SK-N-SH (cell line): ENCODE results near the gene UTP3. TPM values are rescaled to one million over a fixed set of nuclear protein-coding genes. Genes with fewer than 3 reads are reported as not detected.

Experiments
- CTCF ChIA-PET: fragments of 300-600, 350-600 bp; formaldehyde crosslinking; extraction: SDS; loops from one replicate; lab custom pipeline; 2021; lab: Yijun Ruan, JAX
- POLR2A ChIA-PET: fragments of 350-600 bp; sonication (Branson Sonifier 250); formaldehyde crosslinking; extraction: SDS; loops from one replicate; lab custom pipeline; 2020; ENCODE audit warnings: antibody characterized with exemption, inconsistent platforms; lab: Yijun Ruan, JAX
- DNase-seq: peaks from one replicate; pipeline ENCODE4 v3.0.0; 2012
- H2AFZ ChIP-seq: fragments of 200-600 bp; sonication (generic); 2 replicates; pipeline ENCODE4 v1.8.1; 2016; ENCODE audit warnings: antibody characterized with exemption, mild to moderate bottlenecking, low read depth
- H3F3A ChIP-seq: fragments of 200-600 bp; sonication (generic); replicated peaks from 2 replicates; pipeline ENCODE3; 2016; ENCODE audit warnings: antibody characterized with exemption, mild to moderate bottlenecking; ENCODE audit not compliant: insufficient read depth
- H3K27ac ChIP-seq, 2 experiments: fragments of 200-500 bp in 1 of 2; fragments of 200-600 bp in 1 of 2; sonication (Bioruptor generic) in 1 of 2; sonication (generic), shearing (Covaris generic) in 1 of 2; 2 replicates each; pipeline versions ENCODE4 v1.5.1 to v1.6.1; 2014 to 2016; ENCODE audit warnings: low read depth in 2 of 2, inconsistent platforms in 1 of 2, low read length in 1 of 2, mild to moderate bottlenecking in 1 of 2, mixed read lengths in 1 of 2
- H3K27me3 ChIP-seq: fragments of 200-600 bp; sonication (generic), shearing (Covaris generic); 2 replicates; pipeline ENCODE4 v1.6.1; 2016; ENCODE audit warnings: mixed run types; ENCODE audit not compliant: insufficient read depth
- H3K36me3 ChIP-seq, 2 experiments: fragments of 200-500 bp in 1 of 2; fragments of 200-600 bp in 1 of 2; sonication (Bioruptor generic) in 1 of 2; sonication (generic) in 1 of 2; replicated peaks in 1 of 2; 2 replicates each; pipeline versions ENCODE3 to v1.5.1; 2014 to 2016; ENCODE audit warnings: low read length in 1 of 2, mild to moderate bottlenecking in 1 of 2; ENCODE audit not compliant: insufficient read depth in 2 of 2, control insufficient read depth in 1 of 2
- H3K4me1 ChIP-seq, 2 experiments: fragments of 200-500 bp in 1 of 2; fragments of 200-600 bp in 1 of 2; sonication (Bioruptor generic) in 1 of 2; sonication (generic), shearing (Covaris generic) in 1 of 2; 2 replicates each; pipeline versions ENCODE4 v1.5.1 to v1.6.1; 2014 to 2016; ENCODE audit warnings: low read depth in 1 of 2, low read length in 1 of 2, mixed run types in 1 of 2; ENCODE audit not compliant: insufficient read depth in 2 of 2, control insufficient read depth in 1 of 2
- H3K4me2 ChIP-seq: fragments of 200-600 bp; sonication (generic), shearing (Covaris generic); 2 replicates; pipeline ENCODE4 v1.6.1; 2017; ENCODE audit warnings: mixed run types
- H3K4me3 ChIP-seq, 2 experiments: fragments of 200-500 bp in 1 of 2; fragments of 200-600 bp in 1 of 2; sonication (Bioruptor generic) in 1 of 2; sonication (generic), shearing (Covaris generic) in 1 of 2; 2 replicates each; pipeline versions ENCODE4 v1.5.1 to v1.8.1; 2014 to 2016; ENCODE audit warnings: low read depth in 2 of 2, inconsistent platforms in 1 of 2, low read length in 1 of 2, mild to moderate bottlenecking in 1 of 2, mixed read lengths in 1 of 2, moderate library complexity in 1 of 2
- H3K79me2 ChIP-seq: fragments of 200-600 bp; sonication (generic); 2 replicates; pipeline ENCODE4 v1.8.1; 2017; ENCODE audit warnings: mild to moderate bottlenecking; ENCODE audit not compliant: insufficient read depth
- H3K9ac ChIP-seq: fragments of 200-600 bp; sonication (generic); 2 replicates; pipeline ENCODE4 v1.6.1; 2017; ENCODE audit warnings: mixed run types
- H3K9me2 ChIP-seq: fragments of 200-600 bp; sonication (generic); 2 replicates; pipeline ENCODE4 v1.6.1; 2017; ENCODE audit warnings: mixed run types
- H3K9me3 ChIP-seq: fragments of 200-600 bp; sonication (generic); 2 replicates; pipeline ENCODE4 v1.6.1; 2017; ENCODE audit warnings: mixed run types, mild to moderate bottlenecking, moderate library complexity
- H4K20me1 ChIP-seq: fragments of 200-600 bp; sonication (generic); 2 replicates; pipeline ENCODE4 v1.6.1; 2017; ENCODE audit warnings: mild to moderate bottlenecking, mixed run types; ENCODE audit not compliant: insufficient read depth
- CHD2 ChIP-seq: fragments of 150-350 bp; IDR thresholded peaks from 2 replicates; pipeline ENCODE4 v1.6.1; 2018; ENCODE audit warnings: low read length; ENCODE audit not compliant: partially characterized antibody
- EP300 ChIP-seq, 2 experiments: IDR thresholded peaks; 2 replicates each; pipeline versions ENCODE4 v1.4.0 to v1.6.1; 2012; ENCODE audit warnings: borderline replicate concordance in 1 of 2, low read depth in 1 of 2, low read length in 1 of 2
- EZH2phosphoT487 ChIP-seq: fragments of 200-600 bp; sonication (generic); IDR thresholded peaks from 2 replicates; pipeline ENCODE4 v1.6.1; 2017; ENCODE audit warnings: low read depth, mixed run types, mild to moderate bottlenecking, antibody characterized with exemption, moderate library complexity, borderline replicate concordance
- FOSL2 ChIP-seq: IDR thresholded peaks from 2 replicates; pipeline ENCODE4 v1.4.0; 2012; ENCODE audit warnings: low read depth, mild to moderate bottlenecking, moderate library complexity, borderline replicate concordance
- GABPA ChIP-seq: IDR thresholded peaks from 2 replicates; pipeline ENCODE4 v1.4.0; 2012; ENCODE audit warnings: low read depth, mild to moderate bottlenecking
- GATA2 ChIP-seq: sonication (generic); formaldehyde crosslinking; IDR thresholded peaks from 2 replicates; pipeline ENCODE4 v1.5.0; 2020; ENCODE audit warnings: mild to moderate bottlenecking, missing genetic modification reagents
- JUND ChIP-seq: IDR thresholded peaks from 2 replicates; pipeline ENCODE4 v1.4.0; 2012
- NFIC ChIP-seq: IDR thresholded peaks from 2 replicates; pipeline ENCODE4 v1.4.0; 2012; ENCODE audit warnings: borderline replicate concordance
- NRF1 ChIP-seq: IDR thresholded peaks from 2 replicates; pipeline ENCODE4 v1.6.1; 2012; ENCODE audit warnings: low read depth, mild to moderate bottlenecking, low read length
- PBX3 ChIP-seq: IDR thresholded peaks from 2 replicates; pipeline ENCODE4; 2012
- POLR2AphosphoS5 ChIP-seq: IDR thresholded peaks from 2 replicates; pipeline ENCODE4 v1.6.1; 2012; ENCODE audit warnings: low read depth, low read length
- RCOR1 ChIP-seq: fragments of 150-350 bp; IDR thresholded peaks from 2 replicates; pipeline ENCODE4 v1.6.1; 2017; ENCODE audit warnings: antibody characterized with exemption, low read length
- RFX5 ChIP-seq: IDR thresholded peaks from 2 replicates; pipeline ENCODE4 v1.6.1; 2012; ENCODE audit warnings: mild to moderate bottlenecking, improper control_type of control experiment, low read length
- SIN3A ChIP-seq: IDR thresholded peaks from 2 replicates; pipeline ENCODE4 v1.6.1; 2012; ENCODE audit warnings: low read depth, mild to moderate bottlenecking, low read length, moderate library complexity, borderline replicate concordance
- TCF12 ChIP-seq: IDR thresholded peaks from 2 replicates; pipeline ENCODE4 v1.4.0; 2012
- YY1 ChIP-seq: IDR thresholded peaks from 2 replicates; pipeline ENCODE4 v1.4.0; 2012; ENCODE audit warnings: low read depth, mild to moderate bottlenecking
- WGBS: methylation state at CpG from one replicate; pipeline ENCODE4 v1.1.6; 2017; ENCODE audit warnings: low lambda C conversion rate; 5-methylcytosine and 5-hydroxymethylcytosine counted together
- polyA plus RNA-seq, 3 experiments: library from polyadenylated mRNA; depleted of rRNA; stranded (reverse); fragments of >200 nt; gene quantifications; 2 replicates each; pipeline ENCODE4 v1.2.3, GENCODE V29; 2012

UTP3 gene
- polyA plus RNA-seq, 1 of the 3 experiments (the other 2 are of a cell fraction), result 36.9 TPM

GRCh38 chr4:70722199-70722791, 34.0 kb downstream of the UTP3 start:
- 9% methylated on average over 5 of the region's 7 CpGs for WGBS
- peak overlapping the region; percentile 93 for H3K27ac ChIP-seq
- H3K36me3 ChIP-seq, result peaks cover 5 to 23% of the 10 kb centered on the region in 2 experiments
- no peaks in the 10 kb centered on the region for H3K9me3 ChIP-seq
- peaks cover 78% of the 10 kb centered on the region for H3K79me2 ChIP-seq
- TF ChIP-seq FOSL2 (peak; percentile 66; the same call in 1 of the 2 replicates), YY1 (no peak), NRF1 (no peak), JUND (peak; percentile 43; the same call in 1 of the 2 replicates), GATA2 (peak; percentile 34; the same call in 1 of the 2 replicates), SIN3A (0 out of 2 replicates have a peak, but pooled peaks have one; percentile 56), CHD2 (peak; percentile 37), POLR2AphosphoS5 (no peak), TCF12 (0 out of 2 replicates have a peak, but pooled peaks have one; percentile 12), PBX3 (peak; percentile 22; the same call in 1 of the 2 replicates)
- peak overlapping the region; percentile 59 to 80 for H3K4me3 ChIP-seq
- H3K4me1 ChIP-seq, result peaks cover 0 to 14% of the 10 kb centered on the region in 2 experiments; a peak in 2 of 4 replicates
- no peaks in the 10 kb centered on the region for H3K9me2 ChIP-seq
- ChIA-PET POLR2A (interaction anchor here (0.6 to 2.1 kb wide), 8 partner anchors 10 to 316 kb away, joined by 3 to 20 read pairs (median 4); partner anchors contain the start of genes GRSF1, MOB1B and UTP3), CTCF (interaction anchor here (0.7 to 2.3 kb wide), 6 partner anchors 14 to 116 kb away, joined by 3 to 9 read pairs (median 3); partner anchors contain the start of gene UTP3)
- DNase-seq, result peak; percentile 57
- peak overlapping the region; percentile 80 for H3K4me2 ChIP-seq
- H4K20me1 ChIP-seq, result peaks cover 14% of the 10 kb centered on the region; the same call in 1 of the 2 replicates
- H3F3A ChIP-seq, result peaks cover 9% of the 10 kb centered on the region
- peak overlapping the region; percentile 87 for H3K9ac ChIP-seq
- H2AFZ ChIP-seq, result peak overlapping the region; percentile 61
- H3K27me3 ChIP-seq, result no peaks in the 10 kb centered on the region

DNA sequence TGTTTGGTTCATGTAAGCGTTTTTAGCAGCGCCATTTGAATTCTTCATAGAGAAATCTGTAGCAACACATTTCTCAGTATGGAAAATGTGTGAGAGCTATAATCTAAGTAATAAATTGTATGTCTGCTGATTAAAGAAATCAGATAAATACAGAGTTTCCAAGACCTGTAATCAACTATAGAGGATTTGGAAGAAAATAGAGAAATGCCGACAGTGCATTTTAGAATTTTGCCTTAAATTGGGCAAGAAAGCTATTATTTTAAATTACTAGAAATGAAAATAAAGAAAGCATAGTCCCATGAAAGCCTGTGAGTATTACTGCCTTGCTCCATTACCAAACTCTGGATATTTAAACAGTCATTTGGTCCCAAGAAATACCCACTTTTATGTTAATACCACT, 36.1 kb downstream of the UTP3 start:
- ChIA-PET POLR2A (no interaction called here), CTCF (interaction anchor here (1.2 to 1.4 kb wide), 2 partner anchors 21 to 49 kb away, joined by 3 read pairs; no protein-coding TSS in a partner anchor)
- H3K79me2 ChIP-seq, result peaks cover 88% of the 10 kb centered on the region

More for the DNA sequence above, 36.1 kb downstream of the UTP3 start:
- Histone ChIP-seq H3K27ac (no peak overlapping the region), H4K20me1 (peaks cover 26% of the 10 kb centered on the region; the same call in 1 of the 2 replicates), H3F3A (peaks cover 13% of the 10 kb centered on the region), H3K27me3 (no peaks in the 10 kb centered on the region), H3K9ac (no peak overlapping the region), H3K4me2 (peak overlapping the region; percentile 80; the same call in 1 of the 2 replicates), H3K36me3 (peaks cover 8 to 28% of the 10 kb centered on the region in 2 experiments), H2AFZ (no peak overlapping the region), H3K4me3 (no peak overlapping the region), H3K9me2 (no peaks in the 10 kb centered on the region), H3K9me3 (no peaks in the 10 kb centered on the region), H3K4me1 (peaks cover 0 to 14% of the 10 kb centered on the region in 2 experiments; a peak in 2 of 4 replicates)
- WGBS, result 96% methylated on average over 3 of the region's 3 CpGs
- TF ChIP-seq NFIC (no peak), GABPA (no peak), EP300 (IDR thresholded peaks at IDR 0.05; ENCODE audit: borderline replicate concordance in 1 of 2, low read depth in 1 of 2, low read length in 1 of 2) (no peak), PBX3 (no peak), TCF12 (no peak), RCOR1 (no peak), EZH2phosphoT487 (no peak), RFX5 (no peak)
- DNase-seq, result no peak
